ENCODE results near the gene MAP1B. TPM values are rescaled to one million over a fixed set of nuclear protein-coding genes. Genes with fewer than 3 reads are reported as not detected.

The MAP1B gene
- total RNA-seq, 1 donor from 2014 or later = 20.5 TPM

GRCh38 chr5:72171667-72172066, 64.4 kb downstream of the MAP1B start:
- H3K27ac ChIP-seq = no peak overlapping the region
- intact Hi-C loops (cut with DNase I) = no loop called here
- H3K4me3 ChIP-seq = no peak overlapping the region

GRCh38 chr5:72172786-72173185, 65.5 kb downstream of the MAP1B start:
- no peaks in the 10 kb centered on the region for H3K9me3 ChIP-seq
- H3K27ac ChIP-seq = no peak overlapping the region
- no peak overlapping the region for H3K4me3 ChIP-seq
- ATAC-seq = no peak
- no peak for DNase-seq
- no peaks in the 10 kb centered on the region for H3K4me1 ChIP-seq
- intact Hi-C loops (cut with DNase I) = no loop called here
- TF ChIP-seq, protein P1, sequence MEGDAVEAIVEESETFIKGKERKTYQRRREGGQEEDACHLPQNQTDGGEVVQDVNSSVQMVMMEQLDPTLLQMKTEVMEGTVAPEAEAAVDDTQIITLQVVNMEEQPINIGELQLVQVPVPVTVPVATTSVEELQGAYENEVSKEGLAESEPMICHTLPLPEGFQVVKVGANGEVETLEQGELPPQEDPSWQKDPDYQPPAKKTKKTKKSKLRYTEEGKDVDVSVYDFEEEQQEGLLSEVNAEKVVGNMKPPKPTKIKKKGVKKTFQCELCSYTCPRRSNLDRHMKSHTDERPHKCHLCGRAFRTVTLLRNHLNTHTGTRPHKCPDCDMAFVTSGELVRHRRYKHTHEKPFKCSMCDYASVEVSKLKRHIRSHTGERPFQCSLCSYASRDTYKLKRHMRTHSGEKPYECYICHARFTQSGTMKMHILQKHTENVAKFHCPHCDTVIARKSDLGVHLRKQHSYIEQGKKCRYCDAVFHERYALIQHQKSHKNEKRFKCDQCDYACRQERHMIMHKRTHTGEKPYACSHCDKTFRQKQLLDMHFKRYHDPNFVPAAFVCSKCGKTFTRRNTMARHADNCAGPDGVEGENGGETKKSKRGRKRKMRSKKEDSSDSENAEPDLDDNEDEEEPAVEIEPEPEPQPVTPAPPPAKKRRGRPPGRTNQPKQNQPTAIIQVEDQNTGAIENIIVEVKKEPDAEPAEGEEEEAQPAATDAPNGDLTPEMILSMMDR (IDR thresholded peaks at IDR 0.05) = no peak
- H3K27me3 ChIP-seq = no peaks in the 10 kb centered on the region
- no peaks in the 10 kb centered on the region for H3K36me3 ChIP-seq

More at GRCh38 chr5:72171667-72172066, 64.4 kb downstream of the MAP1B start:
- no peaks in the 10 kb centered on the region for H3K4me1 ChIP-seq
- TF ChIP-seq, protein P1 (IDR thresholded peaks at IDR 0.05) = no peak
- DNase-seq = no peak
- H3K36me3 ChIP-seq = no peaks in the 10 kb centered on the region
- no peak for ATAC-seq
- no peaks in the 10 kb centered on the region for H3K27me3 ChIP-seq
- no peaks in the 10 kb centered on the region for H3K9me3 ChIP-seq

DNA sequence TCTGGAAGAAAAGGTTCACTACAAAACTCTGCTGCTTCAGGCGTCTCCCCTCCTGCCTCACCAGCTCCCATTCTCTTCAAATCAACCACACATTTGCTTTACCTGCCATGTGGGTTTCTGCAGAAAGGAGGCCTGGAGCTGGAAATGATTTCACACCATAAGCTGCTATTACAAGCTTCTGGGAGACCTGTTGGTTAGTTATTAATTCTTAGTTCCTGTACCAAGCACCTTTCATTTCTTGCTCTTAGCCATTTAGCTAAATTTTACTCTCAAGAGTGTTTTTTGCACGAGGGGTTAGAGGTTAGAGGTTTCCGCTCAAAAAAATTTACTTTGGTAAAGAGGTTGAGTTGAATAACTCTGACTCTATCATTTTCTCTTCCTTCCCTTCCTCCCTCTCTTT, 70.3 kb downstream of the MAP1B start:
- Histone ChIP-seq H3K4me1 (no peaks in the 10 kb centered on the region), H3K27ac (no peak overlapping the region), H3K4me3 (no peak overlapping the region), H3K27me3 (no peaks in the 10 kb centered on the region), H3K36me3 (no peaks in the 10 kb centered on the region), H3K9me3 (no peaks in the 10 kb centered on the region)
- DNase-seq (no peak), ATAC-seq (no peak)
- TF ChIP-seq, protein P1 (IDR thresholded peaks at IDR 0.05) = no peak
- intact Hi-C loops (cut with DNase I) = no loop called here

DNA sequence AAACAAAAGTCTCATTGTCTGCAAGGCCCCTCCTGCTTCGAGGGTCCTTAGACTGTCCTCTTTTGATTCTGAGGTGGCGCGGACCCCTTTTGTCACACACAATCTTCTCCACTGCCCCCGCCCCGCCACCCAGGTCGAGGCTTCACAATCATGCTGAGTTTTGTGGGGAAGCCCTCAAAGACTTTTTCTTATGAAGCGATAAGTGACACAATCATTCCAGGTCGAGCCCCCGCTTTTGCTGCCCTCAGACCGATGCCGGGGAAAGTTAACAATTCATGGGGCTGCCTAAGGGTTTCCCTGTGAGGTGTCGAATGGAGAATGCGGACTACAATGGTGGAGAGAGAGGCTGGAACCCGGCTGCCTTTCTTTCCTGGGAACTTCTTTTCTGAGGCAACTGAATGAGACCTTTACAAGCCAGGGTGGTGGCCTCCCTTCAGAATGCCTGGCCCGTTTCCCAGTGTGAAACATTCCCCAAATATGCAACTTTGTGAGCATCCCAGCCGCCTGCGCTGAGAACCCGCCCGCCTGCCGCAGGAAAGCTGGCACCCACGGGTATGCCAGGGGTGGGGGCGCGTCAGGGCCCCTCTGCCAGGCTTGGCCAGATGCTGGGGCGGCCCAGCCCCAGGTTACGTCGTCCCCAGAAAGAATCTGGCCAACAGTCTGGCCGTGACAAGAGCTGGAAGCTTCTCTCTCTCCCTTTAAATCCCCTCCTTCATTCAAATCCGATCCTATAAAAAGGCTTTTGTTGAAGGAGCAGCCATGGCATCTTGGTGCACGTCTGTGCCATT, 71.9 kb downstream of the MAP1B start:
- Histone ChIP-seq H3K27me3 (no peaks in the 10 kb centered on the region), H3K4me3 (no peak overlapping the region), H3K4me1 (no peaks in the 10 kb centered on the region), H3K9me3 (no peaks in the 10 kb centered on the region), H3K36me3 (no peaks in the 10 kb centered on the region), H3K27ac (no peak overlapping the region)
- ATAC-seq = peak; percentile 46
- intact Hi-C loops (cut with DNase I) = no loop called here
- TF ChIP-seq, protein P1 (IDR thresholded peaks at IDR 0.05) = no peak
- no peak for DNase-seq

DNA sequence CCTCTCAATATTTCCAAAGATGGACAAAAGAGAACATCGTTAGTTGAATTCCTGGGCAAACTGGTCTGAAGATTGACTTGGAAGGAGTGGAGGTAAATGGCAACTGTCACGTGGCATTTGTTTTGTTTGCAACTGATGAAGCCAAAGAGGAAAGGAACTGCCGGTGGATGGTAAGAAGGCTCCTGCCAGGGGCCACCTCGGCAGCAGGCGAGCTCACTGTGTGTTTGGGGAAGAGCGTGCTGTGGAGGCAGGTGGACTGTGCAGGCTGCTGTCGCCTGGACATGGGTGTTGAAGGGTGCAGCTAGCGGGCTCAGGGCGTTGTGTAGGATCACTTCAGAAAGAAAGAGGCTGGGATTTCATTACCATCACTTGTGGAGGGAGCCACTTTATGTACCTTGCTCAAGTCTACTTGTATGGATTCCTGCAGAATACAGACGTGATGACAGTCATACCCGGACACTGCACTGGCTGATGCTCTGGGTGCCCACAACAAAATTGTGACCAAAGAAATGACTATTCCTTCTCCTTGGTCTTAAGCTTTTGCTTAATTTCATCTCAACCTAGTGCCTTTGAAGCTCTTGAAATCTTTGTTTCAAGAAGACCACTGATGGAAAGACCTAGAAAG, 72.7 kb downstream of the MAP1B start:
- H3K36me3 ChIP-seq = no peaks in the 10 kb centered on the region
- no peak overlapping the region for H3K4me3 ChIP-seq
- H3K9me3 ChIP-seq = no peaks in the 10 kb centered on the region
- no peak for ATAC-seq
- no peaks in the 10 kb centered on the region for H3K4me1 ChIP-seq
- no peaks in the 10 kb centered on the region for H3K27me3 ChIP-seq
- no peak for DNase-seq
- no peak overlapping the region for H3K27ac ChIP-seq
- TF ChIP-seq, protein P1 (IDR thresholded peaks at IDR 0.05) = no peak
- intact Hi-C loops (cut with DNase I) = no loop called here

Data from upper lobe of right lung (tissue), 1 donor.